Left forelimb (tissue), 1 donor: ENCODE data around the gene ANKRD63.

Experiments
- DNase-seq: peaks from one replicate; pipeline ENCODE4 v3.0.0-alpha.2; 2018; ENCODE audit warnings: low spot score

The ANKRD63 gene

GRCh38 chr15:40313531-40314398 lies 30.9 kb upstream of the ANKRD63 start:
- no peak for DNase-seq

- DNase-seq = no peak
Measured at GRCh38 chr15:40312370-40313158, 29.7 kb upstream of the ANKRD63 start.

- no peak for DNase-seq
Measured at GRCh38 chr15:40310993-40311392, 28.1 kb upstream of the ANKRD63 start.

- no peak for DNase-seq
Measured at GRCh38 chr15:40310001-40310959, 27.4 kb upstream of the ANKRD63 start.

GRCh38 chr15:40309344-40309862 lies 26.5 kb upstream of the ANKRD63 start:
- DNase-seq = no peak

GRCh38 chr15:40307421-40308211 lies 24.8 kb upstream of the ANKRD63 start, which contains the start of gene PLCB2:
TSS of gene PLCB2 (minus strand) at chr15:40307935. CDS start at chr15:40307672, 263 bp downstream.
- DNase-seq = no peak

- no peak for DNase-seq
Measured at GRCh38 chr15:40306908-40307307, 24.0 kb upstream of the ANKRD63 start.

GRCh38 chr15:40306371-40306770 lies 23.5 kb upstream of the ANKRD63 start:
- no peak for DNase-seq

- no peak for DNase-seq
Measured at GRCh38 chr15:40305281-40305680, 22.4 kb upstream of the ANKRD63 start.

GRCh38 chr15:40303576-40303975 lies 20.7 kb upstream of the ANKRD63 start:
- no peak for DNase-seq

- DNase-seq = no peak
Measured at GRCh38 chr15:40302981-40303380, 20.1 kb upstream of the ANKRD63 start.

GRCh38 chr15:40302288-40302886 lies 19.5 kb upstream of the ANKRD63 start:
- no peak for DNase-seq

GRCh38 chr15:40301467-40302179 lies 18.8 kb upstream of the ANKRD63 start:
- DNase-seq = no peak

GRCh38 chr15:40300771-40301170 lies 17.9 kb upstream of the ANKRD63 start:
- no peak for DNase-seq

GRCh38 chr15:40300367-40300766 lies 17.5 kb upstream of the ANKRD63 start:
- no peak for DNase-seq

GRCh38 chr15:40298216-40298935 lies 15.5 kb upstream of the ANKRD63 start:
- no peak for DNase-seq

- DNase-seq = no peak
Measured at GRCh38 chr15:40297356-40297755, 14.5 kb upstream of the ANKRD63 start.

GRCh38 chr15:40296561-40297230 lies 13.8 kb upstream of the ANKRD63 start:
- DNase-seq = no peak
